Panc1 (cell line): ENCODE data around the gene SCARB2. TPM values are rescaled to one million over a fixed set of nuclear protein-coding genes. Genes with fewer than 3 reads are reported as not detected.

Experiments
- ATAC-seq: fragments of 200-7000 bp; cut with Tn5 transposase; 2 replicates; pipeline ENCODE4 v1.9.1; 2020; ENCODE audit warnings: mild to moderate bottlenecking, moderate library complexity
- BruUV-seq: library from RNA; stranded (reverse); fragments of 400-500 nt; replicated peaks from 2 replicates; lab custom pipeline; 2021; lab: Mats Ljungman, UMichigan
- CTCF ChIA-PET: fragments of 300-600 bp; sonication (Branson Sonifier 250); formaldehyde crosslinking; loops from one replicate; lab custom pipeline; 2022; ENCODE audit warnings: antibody characterized with exemption; lab: Charles Lee
- POLR2A ChIA-PET: fragments of 300-600 bp; sonication (Branson Sonifier 250); formaldehyde crosslinking; loops from one replicate; lab custom pipeline; 2022; ENCODE audit warnings: antibody characterized with exemption; lab: Charles Lee
- DNase-seq: peaks from one replicate; pipeline ENCODE4 v3.0.0-alpha.2; 2010; ENCODE audit warnings: low read depth, low spot score
- H3K27ac ChIP-seq: 2 replicates; pipeline ENCODE4 v1.5.1; 2011; ENCODE audit warnings: mild to moderate bottlenecking, low read length, inconsistent platforms
- H3K27me3 ChIP-seq: fragments of 200-500 bp; sonication (Bioruptor generic); 2 replicates; pipeline ENCODE4 v1.6.0; 2014; ENCODE audit warnings: low read length, inconsistent platforms; ENCODE audit not compliant: control insufficient read depth, insufficient read depth
- H3K36me3 ChIP-seq: fragments of 200-500 bp; sonication (Bioruptor generic); 2 replicates; pipeline ENCODE4 v1.5.1; 2014; ENCODE audit warnings: inconsistent platforms, mild to moderate bottlenecking, low read length, moderate library complexity; ENCODE audit not compliant: control insufficient read depth, insufficient read depth
- H3K4me1 ChIP-seq: 2 replicates; pipeline ENCODE4 v1.5.1; 2011; ENCODE audit warnings: inconsistent platforms, mild to moderate bottlenecking, low read length, moderate library complexity; ENCODE audit not compliant: control insufficient read depth, insufficient read depth
- H3K4me3 ChIP-seq, 2 experiments: 2 replicates each; pipeline ENCODE4 v1.5.1; 2011 to 2012; ENCODE audit warnings: low read depth in 2 of 2, low read length in 2 of 2, mild to moderate bottlenecking in 2 of 2, inconsistent platforms in 1 of 2, moderate library complexity in 1 of 2
- H3K9me3 ChIP-seq: fragments of 200-500 bp; sonication (Bioruptor generic); 2 replicates; pipeline ENCODE4 v1.5.1; 2014; ENCODE audit warnings: low read depth, mild to moderate bottlenecking, inconsistent platforms, low read length, moderate library complexity; ENCODE audit not compliant: control insufficient read depth, insufficient read depth
- POLR2AphosphoS5 ChIP-seq: IDR thresholded peaks from 2 replicates; pipeline ENCODE4 v1.6.1; 2012; ENCODE audit warnings: mild to moderate bottlenecking, low read depth, low read length, moderate library complexity
- SIN3A ChIP-seq: IDR thresholded peaks from 2 replicates; pipeline ENCODE4 v1.6.1; 2012; ENCODE audit warnings: low read depth, mild to moderate bottlenecking, low read length, moderate library complexity, borderline replicate concordance; ENCODE audit not compliant: insufficient read depth
- TCF7L2 ChIP-seq: IDR thresholded peaks from 2 replicates; pipeline ENCODE4 v1.6.1; 2011; ENCODE audit warnings: mild to moderate bottlenecking, low read depth, low read length, inconsistent platforms
- in situ Hi-C: cut with HindIII; loops from 2 replicates; pipeline ENCODE4 v1.10.0; 2016; ENCODE audit warnings: low sequenced_read_pairs, low pct_unique_long_range_greater_than_20kb
- intact Hi-C: fragments of 100-400 bp; cut with micrococcal nuclease; formaldehyde crosslinking; loops from one replicate; pipeline ENCODE4 v1.10.0; 2022; ENCODE audit not compliant: unreplicated experiment
- total RNA-seq: library from RNA; stranded (reverse); gene quantifications from one replicate; pipeline ENCODE4 v1.2.1, GENCODE V29; 2021; ENCODE audit not compliant: unreplicated experiment
- TF ChIP-seq, protein P1 (sequence below): fragments of 450-650 bp; IDR thresholded peaks from 2 replicates; pipeline ENCODE4 v1.5.1; 2017; ENCODE audit warnings: mild to moderate bottlenecking
- TF ChIP-seq, protein P2 (sequence below), 2 experiments: IDR thresholded peaks; 2 replicates each; pipeline ENCODE4 v1.6.1; 2011 to 2012; ENCODE audit warnings: low read depth in 2 of 2, control low read depth in 1 of 2, low read length in 1 of 2, mild to moderate bottlenecking in 1 of 2, moderate library complexity in 1 of 2; ENCODE audit not compliant: insufficient read depth in 1 of 2

Gene SCARB2
- total RNA-seq, 1 experiment from 2014 or later: 59.4 TPM

DNA sequence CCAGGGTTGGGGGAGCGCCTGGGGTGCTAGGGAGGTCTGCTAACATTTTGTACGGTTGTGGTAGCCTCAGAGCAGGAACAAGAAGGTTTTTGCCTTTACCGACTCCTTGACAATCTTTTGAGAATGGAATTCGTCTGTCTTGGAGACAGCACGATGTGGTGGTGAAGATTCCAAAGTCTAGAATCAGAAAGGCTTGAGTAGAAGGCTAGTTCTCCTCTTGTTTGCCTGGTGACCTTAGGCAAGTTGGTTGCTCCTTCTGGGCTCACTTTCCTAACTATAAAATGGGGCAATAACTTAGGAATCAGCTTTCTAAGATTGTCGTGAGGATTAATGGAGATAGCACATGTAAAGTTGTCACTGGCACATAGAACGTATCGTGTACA lies 38.6 kb upstream of the SCARB2 start:
- intact Hi-C loops: no loop called here
- TF ChIP-seq SIN3A (no peak), POLR2AphosphoS5 (no peak), TCF7L2 (no peak)
- TF ChIP-seq, protein P1, sequence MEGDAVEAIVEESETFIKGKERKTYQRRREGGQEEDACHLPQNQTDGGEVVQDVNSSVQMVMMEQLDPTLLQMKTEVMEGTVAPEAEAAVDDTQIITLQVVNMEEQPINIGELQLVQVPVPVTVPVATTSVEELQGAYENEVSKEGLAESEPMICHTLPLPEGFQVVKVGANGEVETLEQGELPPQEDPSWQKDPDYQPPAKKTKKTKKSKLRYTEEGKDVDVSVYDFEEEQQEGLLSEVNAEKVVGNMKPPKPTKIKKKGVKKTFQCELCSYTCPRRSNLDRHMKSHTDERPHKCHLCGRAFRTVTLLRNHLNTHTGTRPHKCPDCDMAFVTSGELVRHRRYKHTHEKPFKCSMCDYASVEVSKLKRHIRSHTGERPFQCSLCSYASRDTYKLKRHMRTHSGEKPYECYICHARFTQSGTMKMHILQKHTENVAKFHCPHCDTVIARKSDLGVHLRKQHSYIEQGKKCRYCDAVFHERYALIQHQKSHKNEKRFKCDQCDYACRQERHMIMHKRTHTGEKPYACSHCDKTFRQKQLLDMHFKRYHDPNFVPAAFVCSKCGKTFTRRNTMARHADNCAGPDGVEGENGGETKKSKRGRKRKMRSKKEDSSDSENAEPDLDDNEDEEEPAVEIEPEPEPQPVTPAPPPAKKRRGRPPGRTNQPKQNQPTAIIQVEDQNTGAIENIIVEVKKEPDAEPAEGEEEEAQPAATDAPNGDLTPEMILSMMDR: no peak
- TF ChIP-seq, protein P2, sequence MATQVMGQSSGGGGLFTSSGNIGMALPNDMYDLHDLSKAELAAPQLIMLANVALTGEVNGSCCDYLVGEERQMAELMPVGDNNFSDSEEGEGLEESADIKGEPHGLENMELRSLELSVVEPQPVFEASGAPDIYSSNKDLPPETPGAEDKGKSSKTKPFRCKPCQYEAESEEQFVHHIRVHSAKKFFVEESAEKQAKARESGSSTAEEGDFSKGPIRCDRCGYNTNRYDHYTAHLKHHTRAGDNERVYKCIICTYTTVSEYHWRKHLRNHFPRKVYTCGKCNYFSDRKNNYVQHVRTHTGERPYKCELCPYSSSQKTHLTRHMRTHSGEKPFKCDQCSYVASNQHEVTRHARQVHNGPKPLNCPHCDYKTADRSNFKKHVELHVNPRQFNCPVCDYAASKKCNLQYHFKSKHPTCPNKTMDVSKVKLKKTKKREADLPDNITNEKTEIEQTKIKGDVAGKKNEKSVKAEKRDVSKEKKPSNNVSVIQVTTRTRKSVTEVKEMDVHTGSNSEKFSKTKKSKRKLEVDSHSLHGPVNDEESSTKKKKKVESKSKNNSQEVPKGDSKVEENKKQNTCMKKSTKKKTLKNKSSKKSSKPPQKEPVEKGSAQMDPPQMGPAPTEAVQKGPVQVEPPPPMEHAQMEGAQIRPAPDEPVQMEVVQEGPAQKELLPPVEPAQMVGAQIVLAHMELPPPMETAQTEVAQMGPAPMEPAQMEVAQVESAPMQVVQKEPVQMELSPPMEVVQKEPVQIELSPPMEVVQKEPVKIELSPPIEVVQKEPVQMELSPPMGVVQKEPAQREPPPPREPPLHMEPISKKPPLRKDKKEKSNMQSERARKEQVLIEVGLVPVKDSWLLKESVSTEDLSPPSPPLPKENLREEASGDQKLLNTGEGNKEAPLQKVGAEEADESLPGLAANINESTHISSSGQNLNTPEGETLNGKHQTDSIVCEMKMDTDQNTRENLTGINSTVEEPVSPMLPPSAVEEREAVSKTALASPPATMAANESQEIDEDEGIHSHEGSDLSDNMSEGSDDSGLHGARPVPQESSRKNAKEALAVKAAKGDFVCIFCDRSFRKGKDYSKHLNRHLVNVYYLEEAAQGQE (IDR thresholded peaks at IDR 0.05; ENCODE audit: insufficient read depth in 1 of 2, low read depth in 2 of 2, low read length in 1 of 2): no peak
- H3K9me3 ChIP-seq: no peaks in the 10 kb centered on the region
- in situ Hi-C loops: no loop called here
- no peak for ATAC-seq
- ChIA-PET POLR2A (no interaction called here), CTCF (no interaction called here)
- TSS peak; percentile 67 for BruUV-seq
- no peak for DNase-seq
- no peaks in the 10 kb centered on the region; the same call in 1 of the 2 replicates for H3K4me1 ChIP-seq
- H3K27ac ChIP-seq: no peak overlapping the region
- no peaks in the 10 kb centered on the region for H3K36me3 ChIP-seq
- peak overlapping the region in 1 of 2 experiments; percentile 60; a peak in 3 of 4 replicates for H3K4me3 ChIP-seq
- peaks cover 14% of the 10 kb centered on the region for H3K27me3 ChIP-seq

DNA sequence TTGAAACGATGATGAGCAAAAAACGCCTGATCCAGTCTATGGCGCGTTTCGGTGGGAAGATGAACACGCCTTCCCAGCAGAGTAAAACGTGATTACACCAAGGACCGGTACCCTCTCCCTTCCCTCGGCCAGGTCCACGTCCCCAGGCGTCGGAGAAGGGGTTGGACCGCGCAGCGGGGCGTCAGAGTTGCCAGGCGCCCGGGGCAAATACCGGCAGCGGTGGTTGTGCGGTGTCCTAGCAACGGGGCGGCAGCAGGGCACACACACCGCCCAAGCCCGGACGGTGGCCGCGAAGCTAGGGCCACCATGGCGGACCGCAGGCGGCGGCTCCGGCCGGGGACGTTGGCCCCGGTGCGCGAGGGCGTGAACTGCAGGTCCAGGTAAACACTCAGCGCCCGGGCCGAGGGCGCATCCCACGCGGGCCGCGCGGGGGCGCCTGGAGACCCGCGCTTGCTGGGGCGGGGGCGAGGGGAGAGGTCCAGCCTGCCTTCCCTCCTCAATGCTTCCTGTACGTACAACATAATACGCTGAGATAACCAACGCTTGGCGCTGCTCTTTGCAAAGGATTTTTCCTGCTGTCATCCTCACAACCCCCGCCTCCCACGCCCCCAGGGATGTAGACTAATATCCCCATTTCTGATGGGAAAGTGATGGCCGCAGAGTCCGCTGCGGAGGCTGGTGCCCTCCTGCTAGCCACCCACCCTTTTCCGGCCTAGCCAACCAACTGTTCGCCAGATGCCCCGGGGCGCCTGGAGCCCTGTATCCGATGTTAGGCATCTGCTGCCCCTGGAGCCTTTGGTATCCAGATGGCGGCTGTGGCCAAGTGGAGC lies 38.0 kb upstream of the SCARB2 start, which contains the start of gene FAM47E:
TSS of gene FAM47E (plus strand) at position 281 of the 830 bp plus-strand sequence. CDS start at position 307, 26 bp downstream.
- CTCF ChIA-PET: no interaction called here
- H3K27ac ChIP-seq: no peak within 1 kb of the TSS

More for the DNA sequence above, 38.0 kb upstream of the SCARB2 start, which contains the start of gene FAM47E:
- H3K27me3 ChIP-seq: peaks cover 14% of the 10 kb centered on the region
- intact Hi-C loops (no loop called here), in situ Hi-C loops (no loop called here)
- BruUV-seq: no TSS peak
- H3K4me1 ChIP-seq: no peaks in the 10 kb centered on the region; the same call in 1 of the 2 replicates
- H3K36me3 ChIP-seq: no peaks in the 10 kb centered on the region
- ATAC-seq (peak; percentile 95), DNase-seq (no peak)
- peak within 1 kb of the TSS; percentile 60 to 78 for H3K4me3 ChIP-seq
- no peaks in the 10 kb centered on the region for H3K9me3 ChIP-seq
- POLR2A ChIA-PET: no interaction called here
- TF ChIP-seq, protein P2 (IDR thresholded peaks at IDR 0.05; ENCODE audit: insufficient read depth in 1 of 2, low read depth in 2 of 2, low read length in 1 of 2): no peak
- TF ChIP-seq, protein P1: peak; percentile 67
- TF ChIP-seq TCF7L2 (no peak), SIN3A (no peak), POLR2AphosphoS5 (no peak)
